HG02588 (cell line): ENCODE results near the gene LYPD8.

Experiments
- ATAC-seq: cut with Tn5 transposase; IDR thresholded peaks from one replicate; pipeline ENCODE4 v1.9.1; 2021; ENCODE audit warnings: mild to moderate bottlenecking, moderate library complexity; ENCODE audit not compliant: unreplicated experiment

LYPD8 gene

DNA sequence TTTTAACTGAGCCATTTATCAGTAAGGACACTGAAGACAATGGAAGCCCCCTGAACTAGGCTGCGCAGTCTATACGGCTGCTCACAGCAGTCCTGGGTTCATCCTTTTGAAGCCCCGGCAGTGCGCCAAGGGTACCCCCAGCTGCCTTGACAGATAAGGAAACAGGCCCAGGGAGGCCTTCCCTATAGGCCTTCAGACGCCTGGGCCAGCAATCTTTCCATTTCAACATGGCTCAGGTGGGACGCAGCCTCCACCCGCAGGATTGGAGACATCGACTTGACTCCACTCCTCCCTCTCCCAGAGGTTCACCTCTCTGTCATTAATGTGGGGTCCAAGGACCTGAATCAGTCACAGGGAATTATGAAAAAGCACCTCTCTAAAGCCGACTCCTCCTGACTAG is 2.8 kb upstream of the LYPD8 start:
- ATAC-seq, result no peak

DNA sequence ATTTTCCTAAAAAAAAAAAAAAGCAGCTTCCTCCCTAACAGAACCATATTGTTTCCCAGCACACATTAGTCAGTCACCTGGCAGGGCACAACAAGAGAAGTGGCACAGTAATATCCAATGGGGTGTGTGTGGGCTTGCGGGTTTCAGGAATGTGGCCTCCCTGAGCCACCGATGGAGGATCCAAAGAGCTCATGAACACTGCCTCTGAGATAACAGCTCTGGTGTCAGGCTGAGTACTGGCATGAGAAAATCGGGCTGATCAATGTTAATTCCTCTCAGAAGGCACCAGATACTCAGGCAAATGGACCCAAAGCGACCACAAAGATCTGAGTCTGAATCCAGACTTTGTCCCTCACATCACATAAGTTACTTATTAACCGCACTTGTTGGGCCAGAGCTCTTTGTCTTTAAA is 2.2 kb upstream of the LYPD8 start:
- no peak for ATAC-seq

DNA sequence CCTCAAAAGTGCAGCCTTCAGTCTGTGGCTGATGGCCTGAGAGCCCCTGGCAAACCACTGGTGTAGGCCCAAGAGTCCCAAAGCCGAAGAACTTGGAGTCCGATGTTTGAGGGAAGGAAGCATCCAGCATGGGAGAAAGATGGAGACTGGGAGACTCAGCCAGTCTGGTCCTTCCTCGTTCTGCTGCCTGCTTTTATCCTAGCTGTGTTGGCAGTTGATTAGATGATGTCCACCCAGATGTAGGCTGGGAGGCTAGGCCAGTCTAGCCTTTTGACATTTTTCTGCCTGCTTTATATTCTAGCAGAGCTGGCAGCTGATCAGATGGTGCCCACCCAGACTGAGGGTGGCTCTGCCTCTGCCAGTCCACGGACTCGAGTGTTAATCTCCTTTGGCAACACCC is 1.1 kb upstream of the LYPD8 start:
- no peak for ATAC-seq

DNA sequence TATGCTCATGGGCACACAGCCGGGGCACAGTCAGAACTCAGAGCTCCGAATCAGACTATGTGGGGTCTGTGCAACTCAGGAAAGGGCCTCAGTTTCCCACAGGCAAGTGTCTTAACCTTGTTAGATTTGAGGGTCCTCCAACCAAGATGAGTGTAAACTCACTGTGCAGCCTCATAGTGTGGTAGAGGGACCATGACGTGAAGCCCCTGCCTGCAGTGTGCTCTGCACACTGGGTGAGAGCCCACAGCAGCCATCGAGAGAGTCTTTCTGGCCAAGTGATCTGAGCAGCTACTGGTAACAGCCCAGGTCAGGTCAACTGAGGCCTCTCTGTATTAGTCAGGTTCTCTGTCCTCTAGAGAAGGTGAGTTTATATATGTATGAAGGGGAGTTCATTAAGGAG is 592 bp upstream of the LYPD8 start:
- ATAC-seq, result no peak

DNA sequence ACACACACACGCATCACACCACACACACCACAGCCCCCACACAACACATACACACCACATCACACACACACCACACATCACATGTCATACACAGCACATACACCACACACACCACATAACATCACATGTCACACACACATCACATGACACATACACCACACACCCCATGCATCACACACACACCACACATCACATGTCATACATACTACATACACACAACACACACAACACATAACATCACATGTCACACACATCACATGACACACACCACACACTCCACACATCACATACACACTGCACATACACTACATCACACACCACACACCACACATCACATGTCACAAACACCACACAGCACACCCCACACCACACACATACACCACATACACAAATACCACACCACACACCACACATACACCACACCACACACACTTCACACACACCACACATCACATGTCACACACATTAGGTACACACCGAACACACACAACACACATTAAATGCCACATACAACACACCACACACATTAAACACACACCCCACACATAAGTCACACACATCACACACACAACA is 1.8 kb downstream of the LYPD8 start:
- no peak for ATAC-seq

DNA sequence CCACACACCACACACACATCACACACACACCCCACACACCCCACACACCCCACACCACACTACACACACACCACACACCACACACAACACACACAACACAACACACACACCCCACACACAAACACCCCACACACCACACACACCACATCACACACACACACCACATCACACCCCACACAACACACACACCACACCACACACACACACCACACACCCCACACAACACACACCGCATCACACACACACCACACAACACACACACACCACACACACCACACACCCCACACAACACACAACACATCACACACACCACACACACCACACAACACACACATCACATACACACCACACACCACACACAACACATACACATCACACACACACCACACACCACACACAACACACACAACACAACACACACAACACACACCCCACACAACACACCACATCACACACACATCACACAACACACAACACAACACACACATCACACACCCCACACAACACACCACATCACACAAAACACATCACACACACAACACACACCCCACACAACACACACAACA is 2.4 kb downstream of the LYPD8 start:
- no peak for ATAC-seq

DNA sequence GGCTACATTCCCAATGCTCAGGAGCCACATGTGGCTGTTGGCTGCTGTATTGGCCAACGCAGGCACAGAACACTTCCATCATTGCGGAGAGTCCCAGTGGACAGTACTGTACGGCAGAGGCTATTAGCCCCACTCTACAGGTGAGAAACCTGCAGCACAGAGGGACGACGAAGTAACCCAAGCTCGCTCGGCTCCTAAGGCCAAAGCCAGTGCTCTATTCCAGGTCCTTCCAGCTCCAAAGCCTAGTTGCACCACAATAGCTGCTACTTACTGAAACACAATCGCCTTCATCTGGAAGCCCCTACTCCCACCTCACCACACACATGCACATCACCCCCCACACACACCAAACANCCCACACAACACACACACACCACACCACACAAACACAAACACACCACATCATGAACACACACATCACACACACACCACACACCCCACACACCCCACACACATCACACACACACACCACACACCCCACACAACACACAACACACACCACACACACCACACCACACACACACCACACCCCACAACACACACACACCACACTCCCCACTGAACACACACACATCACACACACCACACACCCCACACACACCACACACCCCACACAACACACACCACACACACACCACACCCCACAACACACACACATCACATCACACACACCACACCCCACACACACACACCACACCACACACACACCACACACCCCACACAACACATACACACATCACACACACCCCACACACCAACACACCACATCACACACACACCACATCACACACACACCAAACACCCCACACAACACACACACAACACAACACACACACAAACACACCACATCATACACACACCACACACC is 3.2 kb downstream of the LYPD8 start:
- no peak for ATAC-seq

DNA sequence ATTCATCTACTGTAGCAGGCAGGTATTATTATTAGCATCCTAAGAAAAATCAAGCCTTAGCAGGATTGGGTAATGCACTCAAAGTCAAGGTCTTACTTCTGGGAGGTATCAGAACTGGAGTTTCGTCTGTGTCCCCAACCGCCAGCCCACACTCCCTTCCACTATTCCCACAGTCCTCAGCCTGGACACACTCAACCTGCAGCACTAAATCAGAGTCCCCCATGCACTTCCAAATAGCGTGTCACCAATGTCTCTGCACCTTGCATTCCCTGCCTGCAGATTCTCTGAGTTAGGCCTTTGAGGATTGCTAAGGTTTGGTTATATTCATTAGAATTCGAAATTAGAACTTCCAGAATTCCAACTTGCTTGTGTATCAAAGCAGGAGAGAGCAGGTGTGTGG is 3.9 kb downstream of the LYPD8 start:
- ATAC-seq, result no peak

DNA sequence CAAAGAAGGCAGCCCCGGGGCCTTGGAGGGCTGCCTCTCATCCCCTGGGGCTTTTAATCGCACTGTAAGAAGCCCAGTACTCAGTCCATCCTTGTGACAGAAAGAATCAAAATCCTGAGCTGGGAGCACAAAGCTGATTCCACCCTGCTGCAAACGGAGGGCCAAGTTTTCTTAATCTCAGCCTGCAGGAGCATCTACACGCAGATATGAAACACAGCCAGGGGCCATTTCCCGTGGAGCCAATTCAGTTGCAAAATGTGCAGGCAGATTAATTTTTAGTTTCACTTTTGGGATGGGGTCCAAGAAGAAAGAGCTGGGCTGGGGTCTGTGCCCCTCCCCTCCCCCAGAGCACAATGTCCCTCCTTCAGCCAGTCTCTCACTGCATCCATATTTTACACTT is 4.4 kb downstream of the LYPD8 start:
- no peak for ATAC-seq

DNA sequence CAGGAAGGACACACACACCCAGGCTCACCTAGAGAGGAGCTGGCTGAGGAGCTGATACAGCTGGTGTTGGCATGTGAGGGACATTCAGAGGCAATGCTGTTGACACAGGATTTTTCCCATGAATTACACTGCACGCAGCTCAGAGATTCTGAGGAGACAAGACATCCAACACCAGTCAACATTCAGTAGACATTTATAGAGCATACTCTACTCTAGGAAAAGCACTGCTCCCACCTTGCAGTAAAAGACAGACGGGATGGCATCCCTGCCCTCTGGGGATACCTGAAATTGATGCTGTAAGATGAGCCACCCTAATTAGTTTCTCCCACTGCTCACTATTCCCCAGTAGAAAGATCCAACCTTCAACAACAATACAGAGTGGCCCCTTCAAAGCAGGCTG is 5.1 kb downstream of the LYPD8 start:
- no peak for ATAC-seq

DNA sequence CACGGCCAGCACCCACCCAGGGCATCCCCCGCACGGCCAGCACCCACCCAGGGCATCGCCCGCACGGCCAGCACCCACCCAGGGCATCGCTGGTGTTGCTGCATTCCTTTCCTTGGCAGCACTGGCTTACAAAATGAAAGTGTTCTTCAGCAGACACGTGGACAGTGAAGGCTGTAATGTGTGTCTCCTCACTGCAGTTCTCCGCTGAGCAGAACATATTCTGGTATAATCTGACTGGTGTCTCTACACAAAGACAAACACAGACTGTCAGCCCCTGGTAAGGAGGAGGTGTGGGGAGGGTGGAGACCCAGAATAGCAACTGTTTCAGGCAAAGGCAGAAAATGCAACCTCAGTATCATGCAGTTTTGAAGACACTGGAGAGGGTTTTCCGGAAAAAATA is 7.3 kb downstream of the LYPD8 start:
- ATAC-seq, result no peak

DNA sequence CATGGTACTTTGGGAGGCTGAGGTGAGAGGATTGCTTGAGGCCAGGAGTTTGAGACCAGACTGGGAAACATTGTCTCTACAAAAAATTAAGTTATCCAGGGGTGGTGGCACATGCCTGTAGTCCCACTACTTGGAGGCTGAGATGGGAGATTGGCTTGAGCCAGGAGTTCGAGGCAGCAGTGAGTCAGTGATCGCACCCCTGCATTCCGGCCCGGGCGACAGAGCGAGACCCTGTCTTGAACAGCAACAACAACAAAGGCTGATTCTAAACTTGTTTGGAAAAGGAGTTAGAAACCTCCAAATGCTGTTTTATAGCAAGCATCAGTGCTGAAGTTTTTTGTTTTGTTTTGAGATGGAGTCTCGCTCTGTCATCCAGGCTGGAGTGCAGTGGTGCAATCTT is 14.7 kb downstream of the LYPD8 start:
- ATAC-seq, result no peak

DNA sequence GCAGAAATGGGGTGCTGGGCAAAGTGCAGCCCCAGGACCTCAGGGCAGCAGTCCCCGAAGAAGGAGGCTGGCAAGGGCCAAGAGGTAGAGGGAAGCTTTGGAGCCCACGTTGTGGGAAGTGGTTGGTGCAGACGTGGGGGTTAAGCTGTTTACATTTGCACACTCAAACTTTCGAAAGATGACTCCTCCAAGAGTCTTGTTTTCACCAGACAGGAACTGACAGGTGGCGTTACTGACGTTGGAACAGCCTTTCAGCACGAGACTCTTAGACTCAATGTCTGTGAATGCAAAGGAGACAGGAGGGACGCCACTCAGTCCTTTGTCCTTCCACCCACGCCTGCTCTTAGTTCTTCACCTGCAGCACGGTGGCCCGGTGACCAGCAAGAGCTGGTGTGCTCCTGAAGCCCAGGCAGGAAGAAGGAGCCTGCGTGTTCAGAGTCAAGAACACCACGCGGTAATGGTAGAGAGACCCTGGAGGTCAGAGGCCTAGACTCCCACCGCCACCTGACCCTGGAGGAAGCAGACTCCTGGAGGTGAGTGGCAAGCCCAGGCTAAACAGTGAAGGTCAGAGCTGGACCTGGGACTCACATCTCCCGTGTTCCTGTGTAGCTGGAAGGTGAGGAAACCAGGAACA is 15.9 kb downstream of the LYPD8 start:
- no peak for ATAC-seq

DNA sequence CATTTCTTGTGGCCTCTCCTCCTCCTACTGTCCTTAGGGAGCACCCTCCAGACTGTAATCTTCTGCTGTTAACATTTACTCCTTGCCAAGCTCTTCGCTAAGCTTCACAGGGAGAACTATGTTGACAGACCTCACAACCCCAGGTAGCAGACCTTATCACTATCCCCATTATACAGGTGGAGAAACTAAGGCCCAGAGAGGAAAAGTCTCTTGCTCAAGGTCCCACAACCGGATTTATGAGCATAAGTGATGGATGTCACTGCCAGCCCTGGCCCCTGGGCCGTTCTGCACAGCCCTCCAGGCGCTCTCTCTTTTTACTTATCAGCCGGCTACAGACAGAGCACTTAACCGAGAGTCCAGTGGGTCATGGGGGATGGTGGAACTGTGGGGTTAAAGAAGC is 18.1 kb downstream of the LYPD8 start:
- ATAC-seq, result no peak

DNA sequence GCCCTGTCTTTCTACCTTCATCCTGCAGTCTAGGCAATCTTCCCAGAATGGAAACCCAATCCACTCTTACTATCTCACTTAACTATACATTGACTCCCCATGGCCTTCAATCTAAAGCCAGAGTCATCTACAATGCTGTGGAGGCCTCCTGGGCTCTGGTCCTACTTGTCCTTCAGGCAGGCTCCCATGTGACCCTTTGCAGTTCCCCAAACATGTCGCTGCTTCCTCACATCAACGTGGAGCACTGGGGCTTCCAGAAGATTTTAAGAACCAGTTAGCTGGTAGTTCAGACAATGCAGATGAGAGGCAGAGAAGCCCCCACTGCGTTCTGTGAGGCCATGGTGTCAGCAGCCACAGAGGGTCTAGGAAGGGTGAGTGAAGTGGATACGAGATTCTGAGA is 18.6 kb downstream of the LYPD8 start:
- no peak for ATAC-seq

DNA sequence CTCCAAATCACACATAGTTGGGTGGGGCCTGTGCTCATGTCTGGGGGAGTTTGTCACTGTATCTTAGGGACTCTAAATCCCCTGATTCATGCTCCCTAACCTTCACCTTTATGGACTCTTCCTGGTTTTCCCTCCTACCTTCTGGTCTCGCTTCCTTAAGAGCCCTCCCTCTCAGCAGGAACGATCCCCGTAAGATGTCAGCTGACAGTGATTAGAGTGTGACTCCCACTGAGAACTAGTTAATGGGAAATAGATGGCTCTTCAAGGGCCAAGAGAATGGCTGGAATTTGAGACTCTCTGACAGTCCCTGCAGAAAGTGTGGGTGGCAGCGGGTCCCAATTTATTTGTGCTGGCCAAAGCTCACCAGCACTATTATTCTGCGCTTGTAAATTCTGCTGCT is 22.0 kb downstream of the LYPD8 start:
- no peak for ATAC-seq

DNA sequence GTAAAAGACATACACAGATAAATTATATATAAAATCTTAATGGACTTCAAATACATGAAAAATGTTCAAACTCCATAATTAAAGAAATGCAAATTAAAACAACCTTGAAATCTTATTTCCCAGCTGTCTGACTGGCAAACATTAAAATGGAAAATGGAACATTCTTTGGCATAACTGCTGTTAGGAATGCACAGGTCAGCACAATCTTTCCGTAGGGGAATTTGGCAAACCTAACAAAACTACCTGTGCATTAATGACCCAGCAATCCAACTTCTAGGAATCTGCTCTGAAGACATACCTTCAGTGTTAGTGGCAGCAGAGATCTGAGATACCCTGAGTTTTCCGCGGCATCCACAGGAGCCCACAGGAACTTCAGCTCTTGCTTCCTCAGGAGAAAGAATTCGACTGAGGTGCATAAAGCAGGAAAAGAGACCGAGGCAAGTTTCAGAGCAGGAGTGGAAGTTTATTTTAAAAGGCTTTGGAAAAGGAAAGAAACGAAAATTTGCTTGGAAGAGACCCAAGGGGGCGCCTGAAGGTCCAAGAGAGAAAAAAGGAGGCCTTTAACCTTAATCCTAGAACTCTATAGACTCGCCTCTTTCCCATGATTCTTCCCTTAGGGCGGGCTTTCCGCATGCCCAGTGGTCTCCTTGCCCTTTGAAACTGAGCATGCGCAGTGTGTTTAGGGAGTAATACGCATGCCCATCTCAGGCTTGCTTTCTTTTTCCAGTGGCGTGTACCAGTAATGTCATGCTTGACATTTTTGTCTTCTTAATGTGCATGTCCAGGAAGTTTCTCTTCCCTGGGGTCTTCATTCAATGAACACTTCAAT is 24.8 kb downstream of the LYPD8 start:
- no peak for ATAC-seq

DNA sequence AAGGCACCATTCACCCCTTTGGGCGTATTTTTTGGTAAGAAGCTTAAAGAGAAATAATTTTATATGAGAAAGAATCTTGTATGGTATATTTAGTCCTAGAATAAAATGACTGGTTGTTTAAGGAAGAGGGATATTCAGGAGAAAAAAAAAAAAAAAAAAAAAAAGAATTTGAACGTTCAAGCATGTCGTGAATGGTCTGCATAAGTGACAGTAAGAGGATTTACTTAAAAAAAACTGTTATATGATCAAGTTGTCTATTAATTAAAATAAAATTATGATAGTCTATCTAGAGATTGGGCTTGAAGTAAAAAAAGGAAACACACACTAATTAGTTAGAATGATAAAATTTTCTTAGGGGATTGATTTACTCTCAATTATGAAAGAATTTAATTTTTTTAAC is 41.3 kb downstream of the LYPD8 start:
- no peak for ATAC-seq

DNA sequence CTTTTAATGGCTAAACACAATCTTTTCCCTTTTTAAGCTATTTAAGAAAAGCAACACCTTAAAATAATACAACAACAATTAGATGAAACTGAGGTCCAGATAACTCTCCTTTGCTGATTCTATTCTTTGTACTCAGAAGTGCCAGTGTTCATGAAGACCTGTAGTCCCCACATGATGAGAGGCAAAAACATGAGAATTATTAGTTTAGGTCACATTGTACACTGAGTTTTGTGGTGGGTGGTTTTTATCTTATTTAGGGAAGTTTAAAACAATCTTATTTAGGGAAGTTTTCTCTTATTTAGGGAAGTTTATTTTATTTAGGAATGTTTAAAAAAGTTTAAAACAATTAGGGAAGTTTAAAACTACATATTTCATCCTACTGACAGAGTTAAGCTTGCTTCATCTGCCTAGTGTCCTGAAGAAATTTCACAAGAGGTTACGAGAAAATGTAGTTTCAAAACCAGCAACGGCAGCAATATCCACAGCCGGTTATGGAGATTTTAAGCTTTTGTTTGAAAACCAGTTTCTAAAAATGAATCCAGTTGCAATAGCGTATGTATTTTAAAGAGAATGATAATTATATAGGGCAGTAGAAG is 45.2 kb downstream of the LYPD8 start:
- no peak for ATAC-seq

DNA sequence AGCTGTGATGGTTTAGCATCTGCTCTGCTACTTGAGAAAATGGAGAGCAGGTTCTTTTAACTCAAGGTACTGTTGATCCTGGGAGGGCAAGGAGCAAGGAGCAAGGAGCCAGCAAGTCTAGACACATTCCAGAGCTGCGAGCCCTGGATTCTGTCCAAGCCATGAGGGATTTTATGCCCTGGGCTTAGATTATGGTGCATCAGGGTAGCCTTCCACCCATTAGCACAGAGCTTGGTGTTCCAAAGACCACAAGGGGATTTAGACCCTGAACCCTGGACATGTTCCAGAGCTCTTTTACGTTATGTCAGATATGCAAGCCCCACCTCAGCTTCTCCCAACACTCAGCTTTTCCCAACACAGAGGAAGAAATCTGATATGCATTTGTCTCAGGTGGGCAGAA is 51.0 kb downstream of the LYPD8 start:
- ATAC-seq, result no peak

DNA sequence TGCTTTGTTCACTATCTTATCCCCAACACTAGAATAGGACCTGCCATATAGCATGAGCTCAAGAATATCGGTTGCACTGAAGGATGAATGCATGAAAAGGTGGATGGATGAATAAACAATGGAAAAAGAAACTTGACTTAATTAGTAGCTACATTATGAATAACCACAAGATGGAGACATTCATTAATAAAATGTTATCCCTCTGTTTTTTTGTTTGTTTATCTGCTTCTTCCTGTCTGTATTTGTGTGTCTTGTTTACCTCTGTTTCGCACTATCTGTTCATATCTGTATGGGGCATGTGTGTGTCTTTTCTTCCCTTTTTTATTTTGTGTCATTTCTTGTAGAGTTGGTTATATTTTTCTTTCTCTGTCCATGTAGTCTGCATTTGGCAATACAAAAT is 51.9 kb downstream of the LYPD8 start:
- ATAC-seq, result no peak
